NCI-H128 (cell line): ENCODE data around the gene AGAP1.
"Not testable (repeated sequence)": the region's sequence is repeated elsewhere in the genome, so short reads cannot be mapped to it uniquely, and the experiment has no call there.

Experiments used
- DNase-seq: peaks from one replicate; lab custom pipeline; 2025; ENCODE audit not compliant: unreplicated experiment; lab: John Stamatoyannopoulos, UW

The AGAP1 gene

GRCh38 chr2:235752846-235753245 lies 259.0 kb downstream of the AGAP1 start:
- DNase-seq = no peak

GRCh38 chr2:235754357-235755207 lies 260.7 kb downstream of the AGAP1 start:
- DNase-seq = no peak

- DNase-seq = no peak
These were observed 262.6 kb downstream of the AGAP1 start for GRCh38 chr2:235756491-235756890.

- no peak for DNase-seq
These were observed 263.4 kb downstream of the AGAP1 start for GRCh38 chr2:235757212-235757611.

GRCh38 chr2:235757640-235758039 lies 263.8 kb downstream of the AGAP1 start:
- DNase-seq = no peak

GRCh38 chr2:235762832-235763598 lies 269.2 kb downstream of the AGAP1 start:
- DNase-seq = no peak

GRCh38 chr2:235763816-235764215 lies 270.0 kb downstream of the AGAP1 start:
- no peak for DNase-seq

- not testable (repeated sequence) for DNase-seq
These were observed 270.6 kb downstream of the AGAP1 start for GRCh38 chr2:235764478-235764877.

GRCh38 chr2:235765181-235765820 lies 271.5 kb downstream of the AGAP1 start:
- no peak for DNase-seq

- peak; percentile 36 for DNase-seq
These were observed 272.4 kb downstream of the AGAP1 start for GRCh38 chr2:235766278-235766677.

- DNase-seq = no peak
These were observed 274.8 kb downstream of the AGAP1 start for GRCh38 chr2:235768606-235769005.

- no peak for DNase-seq
These were observed 275.2 kb downstream of the AGAP1 start for GRCh38 chr2:235769046-235769445.

GRCh38 chr2:235770909-235771820 lies 277.3 kb downstream of the AGAP1 start:
- DNase-seq = no peak

GRCh38 chr2:235773188-235773928 lies 279.5 kb downstream of the AGAP1 start:
- no peak for DNase-seq

- no peak for DNase-seq
These were observed 280.5 kb downstream of the AGAP1 start for GRCh38 chr2:235774153-235774870.

- DNase-seq = no peak
These were observed 282.7 kb downstream of the AGAP1 start for GRCh38 chr2:235776531-235776930.

GRCh38 chr2:235779444-235779896 lies 285.6 kb downstream of the AGAP1 start:
- DNase-seq = peak; percentile 27

GRCh38 chr2:235780401-235780800 lies 286.6 kb downstream of the AGAP1 start:
- no peak for DNase-seq

- no peak for DNase-seq
These were observed 287.9 kb downstream of the AGAP1 start for GRCh38 chr2:235781775-235782174.
